A549 (cell line): Measurements from ENCODE around the gene OXLD1.
A peak's percentile ranks its signal among the peaks of the same experiment; 100 is the strongest.

Experiments used
- CEBPB ChIP-seq, 2 experiments: fragments of >200 bp in 1 of 2; sonication (Bioruptor Twin) in 1 of 2; formaldehyde crosslinking in 1 of 2; IDR thresholded peaks; 2 replicates each; pipeline ENCODE4 v1.6.1; 2012 to 2016
- CTCF ChIP-seq: fragments of >200 bp; sonication (Bioruptor Twin); formaldehyde crosslinking; IDR thresholded peaks from 3 replicates; pipeline ENCODE4 v1.5.1; 2016
- MAX ChIP-seq: IDR thresholded peaks from 2 replicates; pipeline ENCODE4 v1.6.1; 2012

DNA sequence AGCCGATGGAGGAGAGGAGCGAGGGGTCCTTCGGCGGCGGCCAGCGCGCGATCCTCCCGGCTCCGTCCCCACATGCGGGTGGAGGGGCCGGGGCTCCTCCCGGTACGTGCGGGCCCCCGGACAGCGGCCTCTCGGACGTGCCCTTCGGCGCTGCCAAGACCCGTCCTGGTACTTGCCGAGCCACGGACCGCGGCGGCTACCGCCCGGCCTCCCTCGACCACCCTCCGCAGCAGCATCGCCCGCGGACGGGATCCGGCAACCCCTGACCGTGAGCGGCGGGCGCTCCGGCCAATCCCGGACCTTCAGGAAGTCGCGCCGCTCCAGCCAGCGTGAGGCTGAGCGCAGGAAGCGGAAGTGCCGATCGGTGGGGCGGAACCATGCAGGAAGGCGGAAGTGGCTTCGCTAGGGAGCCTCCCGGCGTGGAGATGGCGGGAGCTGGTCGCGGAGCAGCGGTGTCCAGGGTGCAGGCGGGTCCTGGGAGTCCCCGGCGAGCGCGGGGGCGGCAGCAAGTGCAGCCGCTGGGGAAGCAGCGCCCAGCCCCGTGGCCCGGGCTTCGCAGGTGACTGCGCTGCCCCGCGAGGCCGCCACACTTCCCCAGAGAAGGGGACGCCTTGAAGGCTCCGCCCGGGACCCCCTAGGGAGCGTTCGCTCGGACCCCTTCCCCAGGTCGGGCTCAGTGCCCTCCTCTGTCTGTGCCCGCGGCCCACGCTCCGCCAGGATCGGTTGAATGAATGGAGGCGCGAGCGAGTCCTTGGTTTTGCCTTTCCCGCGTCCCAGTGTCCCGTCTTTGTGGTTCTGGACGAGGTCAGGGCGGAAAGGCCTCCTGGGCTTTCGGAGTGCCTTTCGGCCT, at the start of gene OXLD1, which contains the start of gene CCDC137:
- TF ChIP-seq MAX (peak; percentile 95), CEBPB (IDR thresholded peaks at IDR 0.05) (no peak), CTCF (no peak)
